Breast epithelium (tissue), 3 donors: ENCODE data around the gene TARBP1.

ENCODE experiments used
- POLR2A ChIP-seq: fragments of 450-650 bp; IDR thresholded peaks from one replicate; pipeline ENCODE4 v1.6.1; 2016; ENCODE audit warnings: antibody characterized with exemption, mild to moderate bottlenecking, moderate library complexity
- TF ChIP-seq, protein P1 (sequence below), 3 donors: fragments of 450-650 bp; IDR thresholded peaks; one replicate each; pipeline ENCODE4 v1.5.1; 2016 to 2017; ENCODE audit warnings: antibody characterized with exemption in 3 of 3, mild to moderate bottlenecking in 3 of 3, moderate library complexity in 3 of 3

DNA sequence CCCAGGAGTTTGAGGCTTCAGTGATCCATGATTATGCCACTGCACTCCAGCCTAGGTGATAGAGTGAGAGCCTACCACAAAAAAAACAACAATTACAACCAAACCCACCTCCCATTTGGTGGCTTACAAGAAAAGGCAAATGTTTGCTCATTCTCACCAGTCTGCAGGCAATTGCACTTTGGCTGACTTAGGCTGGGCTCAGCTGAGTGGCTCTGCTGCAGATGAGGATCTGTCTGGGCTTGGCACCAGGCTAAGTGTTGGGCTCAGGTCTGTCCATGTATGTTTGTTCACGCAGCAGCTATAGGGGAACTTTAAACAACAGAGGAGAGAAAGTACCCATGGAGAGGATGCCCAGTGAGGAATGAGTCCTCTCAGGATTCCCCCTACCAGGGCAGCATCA is 133.7 kb downstream of the TARBP1 start:
- TF ChIP-seq, protein P1, sequence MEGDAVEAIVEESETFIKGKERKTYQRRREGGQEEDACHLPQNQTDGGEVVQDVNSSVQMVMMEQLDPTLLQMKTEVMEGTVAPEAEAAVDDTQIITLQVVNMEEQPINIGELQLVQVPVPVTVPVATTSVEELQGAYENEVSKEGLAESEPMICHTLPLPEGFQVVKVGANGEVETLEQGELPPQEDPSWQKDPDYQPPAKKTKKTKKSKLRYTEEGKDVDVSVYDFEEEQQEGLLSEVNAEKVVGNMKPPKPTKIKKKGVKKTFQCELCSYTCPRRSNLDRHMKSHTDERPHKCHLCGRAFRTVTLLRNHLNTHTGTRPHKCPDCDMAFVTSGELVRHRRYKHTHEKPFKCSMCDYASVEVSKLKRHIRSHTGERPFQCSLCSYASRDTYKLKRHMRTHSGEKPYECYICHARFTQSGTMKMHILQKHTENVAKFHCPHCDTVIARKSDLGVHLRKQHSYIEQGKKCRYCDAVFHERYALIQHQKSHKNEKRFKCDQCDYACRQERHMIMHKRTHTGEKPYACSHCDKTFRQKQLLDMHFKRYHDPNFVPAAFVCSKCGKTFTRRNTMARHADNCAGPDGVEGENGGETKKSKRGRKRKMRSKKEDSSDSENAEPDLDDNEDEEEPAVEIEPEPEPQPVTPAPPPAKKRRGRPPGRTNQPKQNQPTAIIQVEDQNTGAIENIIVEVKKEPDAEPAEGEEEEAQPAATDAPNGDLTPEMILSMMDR (IDR thresholded peaks at IDR 0.05) = no peak
- no peak for TF ChIP-seq POLR2A
